Inflammatory macrophage treated with lipopolysaccharide for 1 hour (primary cell): ENCODE results near the gene SCNN1G.
"Not testable (repeated sequence)": the region's sequence is repeated elsewhere in the genome, so short reads cannot be mapped to it uniquely, and the experiment has no call there.

Experiments used
- DNase-seq, 2 donors: peaks; one replicate each; pipeline ENCODE4 v3.0.0-alpha.2; 2020 to 2022

The SCNN1G gene

GRCh38 chr16:23182679-23183542 lies at the start of gene SCNN1G:
TSS of gene SCNN1G (plus strand) at chr16:23182745. CDS start at chr16:23186272, 3,527 bp downstream.
- DNase-seq = no peak

DNA sequence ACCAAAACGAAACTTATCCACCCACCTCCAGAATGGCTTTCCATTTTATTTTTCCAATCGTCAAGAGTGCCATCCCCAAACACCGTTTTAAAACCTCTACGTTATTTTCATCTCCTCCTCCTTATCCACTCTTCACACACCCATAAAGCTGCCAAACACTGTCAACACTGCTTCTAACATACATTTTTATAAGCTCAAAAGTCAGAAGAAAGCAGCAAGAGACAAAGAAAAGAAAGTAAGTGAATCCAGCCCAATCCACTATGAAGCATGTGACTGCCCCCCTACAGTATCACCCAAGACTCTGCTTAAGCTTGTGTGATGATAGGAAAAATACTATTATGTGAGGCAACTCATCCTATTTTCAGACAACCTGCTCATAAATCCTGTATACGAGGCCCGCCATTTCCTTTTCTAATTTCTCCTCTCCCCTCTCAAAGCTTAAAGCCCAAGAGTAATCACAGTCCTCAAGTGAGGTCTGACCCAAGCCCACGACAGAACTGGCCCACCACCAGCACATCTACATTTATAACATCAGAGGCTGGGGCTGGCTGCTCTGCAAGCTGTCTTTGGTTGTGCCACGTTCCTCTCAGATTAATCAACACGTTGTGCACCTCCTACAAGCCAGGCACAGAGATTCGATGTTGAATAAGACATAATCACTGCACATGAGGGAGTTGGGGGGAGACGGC lies 49.6 kb upstream of the SCNN1G start:
- DNase-seq = no peak

GRCh38 chr16:23134274-23134673 lies 48.3 kb upstream of the SCNN1G start:
- DNase-seq = no peak

DNA sequence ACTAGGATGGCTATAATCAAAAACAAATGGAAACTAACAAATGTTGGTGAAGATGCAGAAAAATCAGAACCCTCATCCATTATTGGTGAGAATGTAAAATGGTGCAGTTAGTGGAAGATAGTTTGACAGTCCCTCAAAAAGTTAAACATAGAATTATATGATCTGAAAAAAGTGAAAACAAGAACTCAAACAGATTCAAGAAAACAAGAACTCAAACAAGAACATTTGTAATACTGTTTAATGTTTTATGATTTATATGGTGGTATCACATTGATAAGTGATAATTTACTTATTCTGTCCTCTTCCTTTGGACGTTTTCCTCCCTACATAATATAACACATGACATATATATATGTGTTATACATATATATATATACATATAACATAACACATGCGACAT lies 45.3 kb upstream of the SCNN1G start:
- no peak for DNase-seq

- no peak for DNase-seq
These were observed 44.7 kb upstream of the SCNN1G start for GRCh38 chr16:23137818-23138217.

GRCh38 chr16:23140107-23140506 lies 42.4 kb upstream of the SCNN1G start:
- DNase-seq = no peak

DNA sequence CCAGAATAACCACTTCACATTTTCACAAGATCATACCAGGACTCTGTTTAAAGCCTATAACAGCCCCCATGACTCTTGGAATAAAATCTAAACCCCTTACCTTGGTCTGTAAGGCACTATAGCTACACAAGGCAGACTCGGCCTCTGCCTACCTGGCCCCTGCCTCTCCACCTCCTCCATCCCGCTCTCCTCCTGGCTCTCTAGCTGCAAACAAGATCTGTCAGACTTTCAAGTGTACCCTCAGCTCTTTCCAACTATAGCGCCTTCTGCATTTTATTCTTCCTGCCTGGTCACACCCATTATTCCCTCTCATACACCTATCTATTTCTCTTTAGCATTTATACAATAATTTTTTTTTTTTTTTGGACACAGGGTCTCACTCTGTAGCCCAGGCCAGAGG lies 41.5 kb upstream of the SCNN1G start:
- no peak for DNase-seq

- DNase-seq = no peak
These were observed 41.0 kb upstream of the SCNN1G start for GRCh38 chr16:23141500-23141899.

GRCh38 chr16:23141959-23142740 lies 40.4 kb upstream of the SCNN1G start:
- DNase-seq = no peak

DNA sequence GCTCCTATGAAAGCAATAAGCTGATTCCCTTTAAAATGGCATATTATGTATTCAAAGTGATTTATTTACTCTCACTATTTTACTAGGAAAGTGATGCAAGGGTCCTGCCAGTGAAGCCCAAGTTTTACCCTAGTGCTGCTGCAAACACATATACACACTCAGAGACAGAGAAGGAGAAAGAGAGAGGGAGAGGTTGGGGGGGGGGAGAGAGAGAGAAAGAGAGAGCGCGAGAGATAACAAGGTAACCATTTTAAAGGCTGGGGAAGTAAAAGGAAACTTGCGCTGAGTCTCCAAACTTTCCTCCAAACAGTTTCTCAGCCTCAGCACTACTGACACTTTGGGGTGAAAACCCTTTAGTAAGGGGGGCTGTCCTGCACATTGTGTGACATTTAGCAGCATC lies 39.2 kb upstream of the SCNN1G start:
- DNase-seq = no peak

GRCh38 chr16:23144393-23144792 lies 38.2 kb upstream of the SCNN1G start:
- not testable (repeated sequence) for DNase-seq

DNA sequence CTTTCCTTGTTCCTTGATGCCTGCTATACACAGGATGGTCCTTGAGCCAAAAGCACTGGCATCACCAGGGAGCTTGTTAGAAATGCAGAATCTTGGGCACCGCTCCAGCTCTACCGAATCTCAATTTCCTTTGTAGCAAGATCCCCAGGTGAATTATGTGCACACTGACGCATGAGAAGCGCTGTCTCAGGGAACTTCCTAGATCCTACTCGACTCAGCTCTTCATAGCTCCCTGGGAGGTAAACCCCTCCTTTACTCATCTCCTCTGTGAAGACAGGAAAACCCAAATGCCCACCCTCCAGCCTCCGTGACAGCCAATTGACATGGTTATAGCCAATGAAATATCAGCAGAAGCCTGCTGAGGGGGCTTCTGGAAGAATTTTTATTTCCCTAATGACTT lies 37.4 kb upstream of the SCNN1G start:
- no peak for DNase-seq

DNA sequence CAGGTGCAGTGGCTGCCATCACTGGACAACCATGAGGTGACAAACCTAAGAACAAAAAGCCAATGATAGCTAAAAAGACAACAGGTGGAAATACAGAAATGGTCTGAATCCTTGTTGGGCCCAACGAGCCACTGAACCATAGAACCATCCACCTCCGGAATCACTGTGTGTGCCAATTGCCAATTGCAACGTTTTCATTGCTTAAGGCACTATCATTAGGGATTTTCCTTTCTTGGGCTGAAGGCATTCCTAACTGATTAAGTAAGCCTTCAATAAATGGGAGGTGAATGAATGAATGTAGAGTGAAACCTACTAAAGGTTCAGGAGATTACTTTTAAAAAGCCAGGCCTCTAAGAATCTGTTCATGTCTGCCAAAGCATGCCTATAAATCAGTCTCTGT lies 36.9 kb upstream of the SCNN1G start:
- peak in 1 of 2 donors; percentile 47 for DNase-seq

DNA sequence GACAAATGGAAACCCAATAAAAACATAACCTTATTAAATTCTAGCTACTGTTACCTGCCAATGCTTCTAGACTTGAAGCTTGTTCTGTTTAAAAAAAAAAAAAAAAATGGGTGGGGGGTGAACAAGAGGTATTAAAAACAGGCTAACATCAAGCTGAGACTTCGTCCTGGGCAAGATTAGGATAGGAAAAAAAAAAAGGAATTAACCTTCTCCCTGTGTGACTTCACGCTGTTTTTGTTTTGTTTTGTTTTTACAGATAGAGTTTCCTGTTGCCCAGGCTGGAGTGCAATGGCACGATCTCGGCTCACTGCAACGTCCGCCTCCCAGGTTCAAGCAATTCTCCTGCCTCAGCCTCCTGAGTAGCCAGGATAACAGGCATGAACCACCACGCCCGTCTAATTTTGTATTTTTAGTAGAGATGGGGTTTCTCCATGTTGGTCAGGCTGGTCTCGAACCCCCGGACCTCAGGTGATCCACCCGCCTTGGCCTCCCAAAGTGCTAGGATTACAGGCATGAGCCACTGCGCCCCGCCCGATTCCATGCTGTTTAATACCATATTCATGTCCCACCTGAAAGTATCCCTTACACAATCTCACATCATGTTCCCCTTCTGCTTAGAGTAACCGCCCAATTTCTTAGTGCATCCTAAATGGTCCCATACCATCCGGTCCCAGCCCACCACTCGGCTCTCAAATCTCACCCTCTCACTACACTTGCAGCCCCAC lies 35.5 kb upstream of the SCNN1G start:
- no peak for DNase-seq

DNA sequence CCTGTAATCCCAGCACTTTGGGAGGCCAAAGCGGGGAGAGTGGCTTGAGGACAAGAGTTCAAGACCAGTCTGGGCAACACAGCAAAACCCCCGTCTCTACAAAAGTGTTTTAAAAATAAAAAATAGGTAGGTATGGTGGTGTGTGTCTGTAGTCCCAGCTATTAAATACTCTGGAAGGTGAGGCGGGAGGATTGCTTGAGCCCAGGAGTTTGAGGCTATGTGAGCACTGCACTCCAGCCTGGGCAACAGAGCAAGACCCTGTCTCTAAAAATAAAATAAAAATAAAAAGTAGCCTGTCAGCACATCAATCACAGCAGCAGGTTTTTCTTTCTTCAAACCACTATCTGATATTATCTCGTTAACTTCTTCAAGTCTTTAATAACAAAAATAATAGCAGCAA lies 34.9 kb upstream of the SCNN1G start:
- DNase-seq = no peak

DNA sequence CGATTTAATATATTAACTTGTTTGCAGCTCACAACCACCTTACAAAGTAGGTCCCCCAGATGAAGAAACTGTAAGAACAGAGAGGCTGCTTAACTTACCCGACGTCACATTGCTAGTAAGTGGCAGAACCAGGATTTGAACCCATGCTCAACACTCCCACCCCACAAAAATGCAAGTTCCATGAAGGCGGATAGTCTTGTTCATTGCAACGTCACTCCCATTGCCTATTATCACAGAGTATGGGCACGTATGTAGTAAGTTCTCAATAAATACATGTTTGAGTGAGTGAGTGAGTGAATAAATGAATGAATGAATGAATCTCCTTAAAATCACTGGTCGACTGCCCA lies 34.4 kb upstream of the SCNN1G start:
- no peak for DNase-seq

DNA sequence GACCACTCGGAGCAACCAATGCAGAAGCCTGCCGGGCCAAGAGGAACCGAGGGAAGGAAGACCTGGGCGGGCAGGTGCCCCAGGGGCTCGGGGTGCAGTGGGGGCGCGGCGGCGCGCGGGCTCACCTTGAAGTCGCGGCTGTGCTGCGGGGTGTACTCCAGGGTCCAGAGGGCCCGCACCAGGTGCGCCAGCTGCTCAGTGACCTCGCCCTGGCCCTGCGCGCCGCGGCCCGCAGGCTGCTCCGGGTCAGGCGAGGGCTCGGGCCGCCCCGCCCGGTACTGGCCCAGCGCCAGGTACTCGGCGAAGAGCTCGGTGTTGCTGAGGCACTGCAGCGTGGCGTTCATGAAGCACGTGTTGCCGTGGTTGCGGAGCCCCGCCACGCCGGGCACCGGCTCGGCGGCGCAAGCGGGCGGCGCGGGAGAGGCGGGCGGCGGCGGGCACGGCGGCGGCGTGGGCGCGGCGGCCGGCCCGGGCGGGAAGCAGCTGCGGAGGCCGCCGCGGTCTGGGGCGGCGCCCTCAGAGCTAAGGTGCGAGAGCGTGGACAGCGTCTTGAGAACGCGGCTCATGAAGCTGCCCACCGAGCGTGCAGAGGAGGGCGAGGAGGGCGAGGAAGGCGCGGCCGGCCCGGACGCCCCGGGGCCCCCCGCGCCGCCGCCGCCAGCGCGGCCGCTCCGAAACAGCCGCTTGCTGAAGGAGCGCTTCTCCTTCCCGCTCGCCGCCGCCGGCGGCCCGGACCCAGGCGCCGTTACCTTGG lies 33.9 kb upstream of the SCNN1G start:
- peak; percentile 24 to 27 for DNase-seq

GRCh38 chr16:23149267-23149992 lies 33.1 kb upstream of the SCNN1G start, which contains the start of gene USP31:
TSS of gene USP31 (minus strand) at chr16:23149452. CDS start at chr16:23149270, 182 bp downstream.
- peak; percentile 93 for DNase-seq

DNA sequence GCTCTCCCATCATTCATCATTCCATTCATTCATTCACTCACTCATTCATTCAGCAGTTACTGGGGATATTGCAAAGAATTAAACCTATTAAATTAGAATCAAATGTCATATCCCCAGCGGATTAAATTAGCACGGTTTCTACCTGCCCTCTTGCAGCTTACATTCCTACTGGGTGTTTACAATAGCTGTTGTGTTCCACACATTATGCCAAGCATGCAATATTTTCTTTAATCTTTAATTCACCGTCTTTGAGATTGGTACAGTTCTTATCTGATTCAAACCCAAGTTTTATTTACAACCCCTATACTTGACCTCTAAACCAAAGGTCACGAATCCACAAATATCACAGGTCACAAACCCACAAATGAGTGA lies 32.6 kb upstream of the SCNN1G start:
- no peak for DNase-seq

DNA sequence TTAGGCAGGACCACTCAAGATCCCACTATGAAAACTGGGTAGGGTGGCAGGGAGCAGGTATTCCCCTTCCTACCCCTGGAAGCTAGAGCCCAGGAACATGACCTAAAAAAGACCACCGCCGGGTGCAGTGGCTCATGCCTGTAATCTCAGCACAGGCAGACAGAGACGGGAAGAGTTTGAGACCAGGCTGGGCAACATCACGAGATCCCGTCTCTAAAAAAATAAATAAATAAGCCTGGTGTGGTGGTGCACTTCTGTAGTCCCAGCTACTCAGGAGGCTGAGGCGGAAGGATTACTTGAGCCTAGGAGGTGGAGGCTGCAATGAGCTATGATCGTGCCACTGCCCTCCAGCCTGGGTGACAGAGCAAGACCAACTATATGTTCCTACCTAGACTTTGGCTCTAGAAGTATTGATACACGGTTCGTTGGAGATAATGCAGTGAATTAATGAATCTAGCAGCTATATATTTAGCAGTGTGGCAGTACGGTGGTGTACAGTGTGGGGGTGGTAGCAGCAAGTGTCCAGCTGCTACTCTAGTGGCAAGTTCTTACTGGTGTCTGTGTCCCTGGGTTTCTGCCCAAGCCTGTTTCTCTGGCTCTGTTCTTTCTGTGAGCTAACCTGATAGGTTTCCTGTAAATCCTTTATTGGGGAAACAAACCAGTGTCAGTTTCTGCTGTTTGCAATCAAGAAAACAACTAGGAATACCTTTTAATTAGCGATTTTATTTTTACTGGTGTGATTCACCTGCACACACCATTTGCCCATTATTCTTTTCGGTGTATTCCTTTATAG lies 30.0 kb upstream of the SCNN1G start:
- no peak for DNase-seq
